ENCODE measurements around the gene TOE1.
A peak's percentile ranks its signal among the peaks of the same experiment; 100 is the strongest.

The TOE1 gene

GRCh38 chr1:45317166-45317565 lies 22.8 kb upstream of the TOE1 start:
- Histone ChIP-seq H3K27ac (no peak overlapping the region), H3K36me3 (ENCODE audit: control insufficient read depth, insufficient read depth, low read length) (no peaks in the 10 kb centered on the region), H3K9me3 (ENCODE audit: control insufficient read depth, low read length) (no peaks in the 10 kb centered on the region), H3K4me3 (ENCODE audit: low read depth, low read length) (no peak overlapping the region), H3K79me2 (no peaks in the 10 kb centered on the region), H3K9ac (no peak overlapping the region), H3K27me3 (ENCODE audit: control insufficient read depth, insufficient read depth, low read length) (no peaks in the 10 kb centered on the region), H3K4me2 (ENCODE audit: low read length) (no peak overlapping the region), H3K4me1 (no peaks in the 10 kb centered on the region), H2AFZ (no peak overlapping the region)
- TF ChIP-seq CTCF (IDR thresholded peaks at IDR 0.05) = no peak

GRCh38 chr1:45319761-45320160 lies 20.2 kb upstream of the TOE1 start:
- Histone ChIP-seq H3K27me3 (ENCODE audit: control insufficient read depth, insufficient read depth, low read length) (no peaks in the 10 kb centered on the region), H3K4me2 (ENCODE audit: low read length) (no peak overlapping the region), H3K9ac (no peak overlapping the region), H3K79me2 (no peaks in the 10 kb centered on the region), H3K9me3 (ENCODE audit: control insufficient read depth, low read length) (no peaks in the 10 kb centered on the region), H3K36me3 (ENCODE audit: control insufficient read depth, insufficient read depth, low read length) (no peaks in the 10 kb centered on the region), H3K4me1 (no peaks in the 10 kb centered on the region), H3K27ac (no peak overlapping the region), H2AFZ (no peak overlapping the region), H3K4me3 (ENCODE audit: low read depth, low read length) (no peak overlapping the region)
- no peak for TF ChIP-seq CTCF (IDR thresholded peaks at IDR 0.05)

GRCh38 chr1:45321444-45321843 lies 18.5 kb upstream of the TOE1 start:
- H3K9me3 ChIP-seq (ENCODE audit: control insufficient read depth, low read length) = no peaks in the 10 kb centered on the region
- no peak overlapping the region for H3K27ac ChIP-seq
- H3K36me3 ChIP-seq (ENCODE audit: control insufficient read depth, insufficient read depth, low read length) = no peaks in the 10 kb centered on the region
- no peak for TF ChIP-seq CTCF (IDR thresholded peaks at IDR 0.05)
- H3K79me2 ChIP-seq = no peaks in the 10 kb centered on the region
- no peaks in the 10 kb centered on the region for H3K4me1 ChIP-seq
- no peak overlapping the region for H3K9ac ChIP-seq
- H3K4me3 ChIP-seq (ENCODE audit: low read depth, low read length) = no peak overlapping the region
- H3K4me2 ChIP-seq (ENCODE audit: low read length) = no peak overlapping the region
- no peaks in the 10 kb centered on the region for H3K27me3 ChIP-seq (ENCODE audit: control insufficient read depth, insufficient read depth, low read length)
- no peak overlapping the region for H2AFZ ChIP-seq

- Histone ChIP-seq H3K4me1 (no peaks in the 10 kb centered on the region), H3K4me3 (ENCODE audit: low read depth, low read length) (no peak overlapping the region), H3K79me2 (no peaks in the 10 kb centered on the region), H3K27ac (no peak overlapping the region), H3K4me2 (ENCODE audit: low read length) (no peak overlapping the region), H2AFZ (no peak overlapping the region), H3K9ac (no peak overlapping the region), H3K36me3 (ENCODE audit: control insufficient read depth, insufficient read depth, low read length) (no peaks in the 10 kb centered on the region), H3K9me3 (ENCODE audit: control insufficient read depth, low read length) (no peaks in the 10 kb centered on the region), H3K27me3 (ENCODE audit: control insufficient read depth, insufficient read depth, low read length) (no peaks in the 10 kb centered on the region)
- TF ChIP-seq CTCF (IDR thresholded peaks at IDR 0.05) = no peak
These were observed 17.4 kb upstream of the TOE1 start for GRCh38 chr1:45322486-45323040.

- Histone ChIP-seq H3K36me3 (ENCODE audit: control insufficient read depth, insufficient read depth, low read length) (no peaks in the 10 kb centered on the region), H3K4me1 (no peaks in the 10 kb centered on the region), H3K4me3 (ENCODE audit: low read depth, low read length) (no peak overlapping the region), H3K9me3 (ENCODE audit: control insufficient read depth, low read length) (no peaks in the 10 kb centered on the region), H3K27me3 (ENCODE audit: control insufficient read depth, insufficient read depth, low read length) (no peaks in the 10 kb centered on the region), H3K4me2 (ENCODE audit: low read length) (peak overlapping the region; percentile 77), H2AFZ (peak overlapping the region; percentile 83), H3K9ac (no peak overlapping the region), H3K27ac (no peak overlapping the region), H3K79me2 (no peaks in the 10 kb centered on the region)
- no peak for TF ChIP-seq CTCF (IDR thresholded peaks at IDR 0.05)
These were observed 14.0 kb upstream of the TOE1 start for GRCh38 chr1:45325851-45326506.

Data from parathyroid adenoma (tissue), 2 donors.